Activated B cell treated with CpG ODN at 0.5 μM for 24 hours (primary cell): ENCODE data around the gene RADIL. TPM values are rescaled to one million over a fixed set of nuclear protein-coding genes. Genes with fewer than 3 reads are reported as not detected.

ENCODE experiments used
- ATAC-seq: fragments of 200-7000 bp; cut with Tn5 transposase; one replicate; pipeline ENCODE4 v1.10.0; 2021; ENCODE audit warnings: low read depth, mild to moderate bottlenecking, moderate library complexity
- CTCF ChIA-PET: fragments of 350-600 bp; sonication (Branson Sonifier 250); formaldehyde crosslinking; loops from one replicate; lab custom pipeline; 2021; ENCODE audit warnings: antibody characterized with exemption; lab: Charles Lee
- POLR2A ChIA-PET: fragments of 350-600 bp; sonication (Branson Sonifier 250); formaldehyde crosslinking; loops from one replicate; lab custom pipeline; 2021; ENCODE audit warnings: antibody characterized with exemption; lab: Charles Lee
- DNase-seq: peaks from one replicate; pipeline ENCODE4 v3.0.0; 2022
- H3K27ac Mint-ChIP-seq: one replicate; pipeline ENCODE4 v1.8.0; 2020; ENCODE audit warnings: mixed read lengths
- H3K27me3 Mint-ChIP-seq: one replicate; pipeline ENCODE4 v1.8.0; 2021; ENCODE audit warnings: mixed read lengths
- H3K36me3 Mint-ChIP-seq: one replicate; pipeline ENCODE4 v1.8.0; 2021; ENCODE audit warnings: low read depth, mixed read lengths
- H3K4me1 Mint-ChIP-seq: one replicate; pipeline ENCODE4 v1.8.0; 2021; ENCODE audit warnings: mixed read lengths
- H3K4me3 Mint-ChIP-seq: one replicate; pipeline ENCODE4 v1.8.0; 2020; ENCODE audit warnings: mild to moderate bottlenecking, mixed read lengths
- H3K9me3 Mint-ChIP-seq: one replicate; pipeline ENCODE4 v1.8.0; 2020; ENCODE audit warnings: mixed read lengths
- CTCF ChIP-seq: fragments of 200-600 bp; IDR thresholded peaks from one replicate; pipeline ENCODE4 v1.8.0; 2022; ENCODE audit warnings: antibody characterized with exemption, mild to moderate bottlenecking
- intact Hi-C: fragments of 100-400 bp; cut with micrococcal nuclease; formaldehyde crosslinking; loops from one replicate; pipeline ENCODE4 v1.15.1; 2024
- total RNA-seq: library from RNA; stranded (reverse); gene quantifications from 2 replicates; pipeline ENCODE4 v1.2.3, GENCODE V29; 2022

The RADIL gene
- total RNA-seq, 1 donor from 2014 or later: not detected

DNA sequence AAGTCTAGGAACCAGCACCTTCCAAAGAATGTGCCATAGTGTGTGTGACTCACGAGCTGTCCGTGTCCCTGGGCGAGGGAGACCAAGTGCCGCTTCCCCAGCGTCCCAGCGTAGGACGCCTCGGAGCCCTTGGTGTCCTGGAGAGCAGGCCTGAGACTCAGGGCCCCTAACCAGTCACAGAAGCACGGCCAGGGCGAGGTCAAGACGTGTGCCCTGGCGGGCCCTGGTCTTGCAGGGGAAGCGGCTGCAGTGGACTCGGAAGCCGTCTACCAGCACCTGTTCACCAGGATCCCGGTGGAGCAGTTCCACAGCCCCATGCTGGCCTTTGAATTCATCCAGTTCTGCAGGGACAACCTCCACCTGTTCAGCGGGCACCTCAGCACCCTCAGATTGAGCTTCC lies 97.5 kb downstream of the RADIL start:
- ATAC-seq (no peak), DNase-seq (no peak)
- no peaks in the 10 kb centered on the region for H3K4me1 Mint-ChIP-seq
- ChIA-PET CTCF (no interaction called here), POLR2A (no interaction called here)
- no peak overlapping the region for H3K27ac Mint-ChIP-seq
- no peaks in the 10 kb centered on the region for H3K9me3 Mint-ChIP-seq
- TF ChIP-seq CTCF: no peak
- intact Hi-C loops: no loop called here
- no peak overlapping the region for H3K4me3 Mint-ChIP-seq
- peaks cover 74% of the 10 kb centered on the region for H3K36me3 Mint-ChIP-seq
- no peaks in the 10 kb centered on the region for H3K27me3 Mint-ChIP-seq

DNA sequence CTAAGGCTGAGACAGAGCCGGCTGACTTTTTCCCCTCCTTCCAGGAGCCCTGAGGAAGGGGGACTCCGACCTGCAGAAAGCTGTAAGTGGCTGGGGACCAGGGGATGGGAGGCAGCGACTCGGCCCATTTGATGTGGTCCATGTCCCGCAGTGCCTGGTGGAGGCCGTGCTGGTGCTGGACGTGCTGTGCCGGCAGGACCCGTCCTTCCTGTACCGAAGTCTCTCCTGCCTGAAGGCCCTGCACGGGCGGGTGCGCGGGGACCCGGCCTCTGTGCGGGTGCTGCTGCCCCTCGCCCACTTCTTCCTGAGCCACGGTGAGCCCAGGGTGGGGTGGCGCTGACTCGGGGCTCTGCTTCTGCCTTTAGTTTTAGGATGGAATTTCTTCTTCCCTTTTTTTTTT lies 98.1 kb downstream of the RADIL start:
- intact Hi-C loops: no loop called here
- no peak overlapping the region for H3K27ac Mint-ChIP-seq
- no peak for DNase-seq
- H3K36me3 Mint-ChIP-seq: peaks cover 72% of the 10 kb centered on the region
- H3K4me3 Mint-ChIP-seq: no peak overlapping the region
- CTCF ChIA-PET: no interaction called here
- POLR2A ChIA-PET: no interaction called here
- H3K9me3 Mint-ChIP-seq: no peaks in the 10 kb centered on the region
- H3K4me1 Mint-ChIP-seq: no peaks in the 10 kb centered on the region
- TF ChIP-seq CTCF: no peak
- no peak for ATAC-seq
- no peaks in the 10 kb centered on the region for H3K27me3 Mint-ChIP-seq

GRCh38 chr7:4784799-4785198 lies 98.7 kb downstream of the RADIL start:
- intact Hi-C loops: no loop called here
- Mint-ChIP-seq H3K27ac (no peak overlapping the region), H3K4me1 (no peaks in the 10 kb centered on the region), H3K36me3 (peaks cover 73% of the 10 kb centered on the region), H3K27me3 (no peaks in the 10 kb centered on the region), H3K9me3 (no peaks in the 10 kb centered on the region), H3K4me3 (no peak overlapping the region)
- CTCF ChIA-PET: no interaction called here
- ATAC-seq (no peak), DNase-seq (no peak)
- TF ChIP-seq CTCF: no peak
- POLR2A ChIA-PET: no interaction called here

DNA sequence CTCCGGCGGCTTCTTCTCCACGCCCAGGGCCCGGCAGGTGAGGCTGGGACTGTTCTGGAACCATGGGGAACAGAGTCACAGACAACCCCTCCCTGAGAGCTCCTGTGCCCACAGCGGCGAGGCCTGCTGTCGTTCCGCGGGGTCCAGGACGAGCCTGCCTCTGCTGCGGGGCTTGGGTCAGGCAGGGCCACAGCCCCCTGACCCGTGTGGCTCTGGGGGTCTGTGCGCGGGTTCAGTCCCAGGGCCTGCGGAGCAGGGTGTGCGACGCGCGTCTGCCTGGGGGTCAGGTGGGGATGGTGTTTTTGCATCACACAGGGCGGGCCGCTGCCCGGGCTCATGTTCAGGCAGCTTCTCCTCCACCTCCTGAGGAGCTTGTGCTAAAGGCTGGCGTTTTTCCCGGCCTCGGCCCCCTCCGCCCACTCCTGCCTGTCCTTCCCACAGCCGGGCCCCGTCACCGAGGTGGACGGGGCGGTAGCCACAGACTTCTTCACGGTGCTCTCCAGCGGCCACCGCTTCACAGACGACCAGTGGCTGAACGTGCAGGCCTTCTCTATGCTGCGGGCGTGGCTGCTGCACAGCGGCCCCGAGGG lies 99.7 kb downstream of the RADIL start:
- Mint-ChIP-seq H3K9me3 (no peaks in the 10 kb centered on the region), H3K36me3 (peaks cover 70% of the 10 kb centered on the region), H3K4me1 (no peaks in the 10 kb centered on the region), H3K27me3 (no peaks in the 10 kb centered on the region), H3K4me3 (no peak overlapping the region), H3K27ac (no peak overlapping the region)
- intact Hi-C loops: no loop called here
- DNase-seq (no peak), ATAC-seq (no peak)
- ChIA-PET CTCF (interaction anchor here (0.8 kb wide), 1 partner anchor 9 kb away, joined by 3 read pairs; the partner anchor contains the start of gene AP5Z1), POLR2A (no interaction called here)
- TF ChIP-seq CTCF: no peak

GRCh38 chr7:4783292-4783652 lies 100.2 kb downstream of the RADIL start:
- Mint-ChIP-seq H3K4me1 (peaks cover 2% of the 10 kb centered on the region), H3K36me3 (peaks cover 67% of the 10 kb centered on the region), H3K4me3 (no peak overlapping the region), H3K27ac (no peak overlapping the region), H3K9me3 (no peaks in the 10 kb centered on the region), H3K27me3 (no peaks in the 10 kb centered on the region)
- TF ChIP-seq CTCF: no peak
- POLR2A ChIA-PET: no interaction called here
- CTCF ChIA-PET: no interaction called here
- no peak for ATAC-seq
- intact Hi-C loops: no loop called here
- no peak for DNase-seq
